Gastrocnemius medialis (tissue), 4 donors: ENCODE results near the gene GINS1. TPM values are rescaled to one million over a fixed set of nuclear protein-coding genes. Genes with fewer than 3 reads are reported as not detected.

Experiments used
- ATAC-seq, 2 donors: fragments of 150-250 bp; one replicate each; pipeline ENCODE4 v1.9.1; 2016
- DNase-seq, 2 donors: peaks; one replicate each; pipeline ENCODE4 v3.0.0-alpha.2; 2019
- H3K27ac ChIP-seq, 4 donors: fragments of 200-600 bp; sonication (generic); 1 replicate in 1 of 4; 2 replicates in 3 of 4; pipeline ENCODE4 v1.5.1; 2016 to 2018; ENCODE audit warnings: mild to moderate bottlenecking in 2 of 4, moderate library complexity in 1 of 4
- H3K27me3 ChIP-seq, 3 donors: fragments of 200-600 bp; sonication (generic) in 2 of 3; 1 replicate in 1 of 3; 2 replicates in 2 of 3; pipeline versions ENCODE4 v1.5.1 to v1.6.0; 2016 to 2019; ENCODE audit warnings: mild to moderate bottlenecking in 1 of 3, moderate library complexity in 1 of 3
- H3K36me3 ChIP-seq, 2 donors: fragments of 200-600 bp; sonication (generic) in 1 of 2; one replicate each; pipeline ENCODE4 v1.5.1; 2017 to 2018
- H3K4me1 ChIP-seq, 2 donors: fragments of 200-600 bp; sonication (generic) in 1 of 2; one replicate each; pipeline ENCODE4 v1.5.1; 2016 to 2017; ENCODE audit warnings: mild to moderate bottlenecking in 2 of 2
- H3K4me3 ChIP-seq, 4 donors: fragments of 200-600 bp; sonication (generic) in 3 of 4; 1 replicate in 1 of 4; 2 replicates in 3 of 4; pipeline ENCODE4 v1.5.1; 2016 to 2019; ENCODE audit warnings: mild to moderate bottlenecking in 2 of 4
- H3K9me3 ChIP-seq, 3 donors: fragments of 200-600 bp; sonication (generic) in 2 of 3; 1 replicate in 1 of 3; 2 replicates in 2 of 3; pipeline ENCODE4 v1.5.1; 2016 to 2019
- CTCF ChIP-seq, 5 experiments: fragments of 450-650 bp in 3 of 5; fragments of 200-600 bp in 2 of 5; sonication (generic) in 2 of 5; IDR thresholded peaks in 4 of 5; conservative IDR thresholded peaks in 1 of 5; 1 replicate in 4 of 5; 2 replicates in 1 of 5; pipeline ENCODE4 v1.5.1; 2016 to 2019; ENCODE audit warnings: antibody characterized with exemption in 5 of 5, mild to moderate bottlenecking in 3 of 5, moderate library complexity in 3 of 5
- POLR2A ChIP-seq, 2 donors: fragments of 450-650 bp; IDR thresholded peaks; one replicate each; pipeline ENCODE4 v1.6.1; 2017; ENCODE audit warnings: antibody characterized with exemption in 2 of 2, mild to moderate bottlenecking in 2 of 2, moderate library complexity in 2 of 2
- in situ Hi-C, 4 donors: fragments of 200-750 bp; cut with MboI; loops; one replicate each; pipeline versions ENCODE4 v1.15.0 to v1.8.0; 2017; ENCODE audit warnings: low sequenced_read_pairs in 4 of 4
- intact Hi-C: fragments of 100-400 bp; cut with DNase I; formaldehyde crosslinking; loops from one replicate; pipeline ENCODE4 v1.15.1; 2023; ENCODE audit warnings: low total_unique reads
- total RNA-seq, 4 donors: library from RNA; depleted of rRNA; stranded (reverse); fragments of >200 nt; gene quantifications; one replicate each; pipeline versions ENCODE4 v1.1.0 to v1.2.3, GENCODE V29; 2016

GINS1 gene
- total RNA-seq, 4 donors from 2014 or later, result 0.07 to 0.20 TPM; not detected in 2

- H3K27ac ChIP-seq, result no peak overlapping the region
- intact Hi-C loops, result no loop called here
- in situ Hi-C loops, result loop anchor here in 2 of 4 donors (10.0 to 25.0 kb wide), 3 partner anchors 58 to 310 kb away; partner anchors contain the start of gene ZNF337 (in 1 of the 2)
These were observed 30.6 kb upstream of the GINS1 start for GRCh38 chr20:25376886-25377285.

GRCh38 chr20:25378189-25378883, 29.1 kb upstream of the GINS1 start:
- intact Hi-C loops, result no loop called here
- H3K27me3 ChIP-seq, result no peaks in the 10 kb centered on the region
- in situ Hi-C loops, result loop anchor here in 2 of 4 donors (10.0 to 25.0 kb wide), 3 partner anchors 56 to 309 kb away; partner anchors contain the start of gene ZNF337 (in 1 of the 2)
- no peak overlapping the region for H3K27ac ChIP-seq
- H3K36me3 ChIP-seq, result no peaks in the 10 kb centered on the region
- no peak overlapping the region for H3K4me3 ChIP-seq
- no peak for ATAC-seq
- no peak for DNase-seq
- no peak for TF ChIP-seq CTCF (IDR thresholded peaks at IDR 0.05 in 4 of 5, conservative IDR thresholded peaks at IDR 0.05 in 1 of 5)
- TF ChIP-seq POLR2A (IDR thresholded peaks at IDR 0.05), result no peak
- H3K4me1 ChIP-seq, result no peaks in the 10 kb centered on the region
- no peaks in the 10 kb centered on the region for H3K9me3 ChIP-seq

More at GRCh38 chr20:25376886-25377285, 30.6 kb upstream of the GINS1 start:
- Histone ChIP-seq H3K36me3 (no peaks in the 10 kb centered on the region), H3K27me3 (no peaks in the 10 kb centered on the region), H3K4me3 (no peak overlapping the region), H3K4me1 (no peaks in the 10 kb centered on the region), H3K9me3 (no peaks in the 10 kb centered on the region)
- ATAC-seq, result no peak
- DNase-seq, result no peak
- TF ChIP-seq POLR2A (IDR thresholded peaks at IDR 0.05) (no peak), CTCF (IDR thresholded peaks at IDR 0.05 in 4 of 5, conservative IDR thresholded peaks at IDR 0.05 in 1 of 5) (no peak)

- no peak overlapping the region for H3K27ac ChIP-seq
- H3K36me3 ChIP-seq, result no peaks in the 10 kb centered on the region
- no peaks in the 10 kb centered on the region for H3K9me3 ChIP-seq
- intact Hi-C loops (no loop called here), in situ Hi-C loops (loop anchor here in 2 of 4 donors (10.0 to 25.0 kb wide), 3 partner anchors 56 to 308 kb away; partner anchors contain the start of gene ZNF337 (in 1 of the 2))
- no peaks in the 10 kb centered on the region for H3K4me1 ChIP-seq
- ATAC-seq (peak; percentile 32 to 46), DNase-seq (no peak)
- H3K4me3 ChIP-seq, result no peak overlapping the region
- no peak for TF ChIP-seq CTCF (IDR thresholded peaks at IDR 0.05 in 4 of 5, conservative IDR thresholded peaks at IDR 0.05 in 1 of 5)
- TF ChIP-seq POLR2A (IDR thresholded peaks at IDR 0.05), result no peak
- H3K27me3 ChIP-seq, result no peaks in the 10 kb centered on the region
These were observed 28.4 kb upstream of the GINS1 start for GRCh38 chr20:25378884-25379733.

GRCh38 chr20:25380945-25381614, 26.4 kb upstream of the GINS1 start:
- DNase-seq, result no peak

More at GRCh38 chr20:25380945-25381614, 26.4 kb upstream of the GINS1 start:
- no peak overlapping the region for H3K4me3 ChIP-seq
- TF ChIP-seq CTCF (IDR thresholded peaks at IDR 0.05 in 4 of 5, conservative IDR thresholded peaks at IDR 0.05 in 1 of 5), result no peak
- no peak for TF ChIP-seq POLR2A (IDR thresholded peaks at IDR 0.05)
- H3K36me3 ChIP-seq, result no peaks in the 10 kb centered on the region
- H3K27ac ChIP-seq, result no peak overlapping the region
- no peak for ATAC-seq
- in situ Hi-C loops, result loop anchor here in 2 of 4 donors (25.0 kb wide), 2 partner anchors 119 to 306 kb away; partner anchors contain the start of gene ZNF337 (in 1 of the 2)
- no peaks in the 10 kb centered on the region for H3K27me3 ChIP-seq
- intact Hi-C loops, result no loop called here
- no peaks in the 10 kb centered on the region for H3K9me3 ChIP-seq
- H3K4me1 ChIP-seq, result no peaks in the 10 kb centered on the region
